WERI-Rb-1 (cell line): ENCODE data around the gene SLC49A3.

Experiments
- DNase-seq: peaks from one replicate; pipeline ENCODE4 v3.0.0-alpha.2; 2020
- H3K27ac ChIP-seq: fragments of 250-450 bp; sonication (Bioruptor Pico); 2 replicates; pipeline ENCODE4 v1.5.1; 2020; ENCODE audit warnings: mild to moderate bottlenecking, moderate library complexity
- H3K27me3 ChIP-seq: fragments of 250-450 bp; sonication (Bioruptor Pico); 2 replicates; pipeline ENCODE4 v1.5.1; 2021; ENCODE audit warnings: mild to moderate bottlenecking, low read depth, moderate library complexity; ENCODE audit not compliant: insufficient read depth, severe bottlenecking
- H3K36me3 ChIP-seq: fragments of 250-450 bp; sonication (Bioruptor Pico); 2 replicates; pipeline ENCODE4 v1.5.1; 2020; ENCODE audit warnings: mild to moderate bottlenecking, moderate library complexity
- H3K4me3 ChIP-seq: 2 replicates; pipeline ENCODE4 v1.5.1; 2011; ENCODE audit warnings: low read depth, mild to moderate bottlenecking, control low read depth, low read length
- H3K9me3 ChIP-seq: fragments of 250-450 bp; sonication (Bioruptor Pico); 2 replicates; pipeline ENCODE4 v1.5.1; 2021; ENCODE audit warnings: mild to moderate bottlenecking, moderate library complexity; ENCODE audit not compliant: severe bottlenecking
- CTCF ChIP-seq: IDR thresholded peaks from 2 replicates; pipeline ENCODE4 v1.5.1; 2011; ENCODE audit warnings: low read depth, mild to moderate bottlenecking, control low read depth, inconsistent platforms, low read length

The SLC49A3 gene

DNA sequence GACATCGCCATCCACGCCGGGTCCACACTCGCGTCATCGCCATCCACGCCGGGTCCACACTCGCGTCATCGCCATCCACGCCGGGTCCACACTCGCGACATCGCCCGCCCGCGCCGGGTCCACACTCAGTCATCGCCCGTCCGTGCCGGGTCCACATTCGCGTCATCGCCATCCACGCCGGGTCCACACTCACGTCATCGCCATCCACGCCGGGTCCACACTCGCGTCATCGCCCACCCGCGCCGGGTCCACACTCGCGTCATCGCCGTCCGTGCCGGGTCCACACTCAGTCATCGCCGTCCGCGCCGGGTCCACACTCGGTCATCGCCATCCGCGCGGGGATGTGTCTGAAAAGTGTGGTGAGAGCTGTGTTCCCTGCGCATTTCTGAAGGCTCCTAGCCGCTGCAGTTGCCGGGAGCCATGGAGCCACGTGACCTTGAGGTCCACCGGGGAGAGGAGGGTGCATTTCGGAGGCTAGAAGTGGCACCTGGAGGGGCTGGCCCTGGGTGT, 34.0 kb upstream of the SLC49A3 start:
- no peak overlapping the region for H3K4me3 ChIP-seq
- DNase-seq = no peak
- no peaks in the 10 kb centered on the region for H3K27me3 ChIP-seq
- no peak overlapping the region for H3K27ac ChIP-seq
- H3K36me3 ChIP-seq = peaks cover 21% of the 10 kb centered on the region
- no peak for TF ChIP-seq CTCF
- H3K9me3 ChIP-seq = no peaks in the 10 kb centered on the region

DNA sequence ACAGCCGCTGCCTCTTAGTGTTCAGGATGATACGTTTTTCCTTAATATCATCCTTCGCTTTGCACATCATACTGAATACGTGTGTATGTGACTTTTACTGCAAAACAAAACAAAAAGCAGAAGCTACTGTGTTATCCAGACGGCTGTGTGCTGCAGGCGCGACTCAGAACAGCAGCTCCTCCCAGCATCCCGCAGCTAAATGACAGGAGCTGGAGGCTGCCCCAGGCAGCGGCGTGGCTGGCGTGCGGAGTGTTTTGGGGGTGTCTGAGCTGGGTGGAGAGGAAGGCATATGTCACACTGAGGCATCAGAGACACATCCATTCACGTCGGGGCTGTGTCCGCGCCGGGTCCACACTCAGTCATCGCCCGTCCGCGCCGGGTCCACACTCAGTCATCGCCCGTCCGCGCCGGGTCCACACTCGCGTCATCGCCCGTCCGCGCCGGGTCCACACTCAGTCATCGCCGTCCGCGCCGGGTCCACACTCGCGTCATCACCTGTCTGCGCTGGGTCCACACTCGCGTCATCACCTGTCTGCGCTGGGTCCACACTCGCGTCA, 33.3 kb upstream of the SLC49A3 start:
- H3K9me3 ChIP-seq = no peaks in the 10 kb centered on the region
- no peaks in the 10 kb centered on the region for H3K27me3 ChIP-seq
- no peak overlapping the region for H3K27ac ChIP-seq
- H3K4me3 ChIP-seq = no peak overlapping the region
- DNase-seq = no peak
- no peak for TF ChIP-seq CTCF
- peaks cover 21% of the 10 kb centered on the region for H3K36me3 ChIP-seq

DNA sequence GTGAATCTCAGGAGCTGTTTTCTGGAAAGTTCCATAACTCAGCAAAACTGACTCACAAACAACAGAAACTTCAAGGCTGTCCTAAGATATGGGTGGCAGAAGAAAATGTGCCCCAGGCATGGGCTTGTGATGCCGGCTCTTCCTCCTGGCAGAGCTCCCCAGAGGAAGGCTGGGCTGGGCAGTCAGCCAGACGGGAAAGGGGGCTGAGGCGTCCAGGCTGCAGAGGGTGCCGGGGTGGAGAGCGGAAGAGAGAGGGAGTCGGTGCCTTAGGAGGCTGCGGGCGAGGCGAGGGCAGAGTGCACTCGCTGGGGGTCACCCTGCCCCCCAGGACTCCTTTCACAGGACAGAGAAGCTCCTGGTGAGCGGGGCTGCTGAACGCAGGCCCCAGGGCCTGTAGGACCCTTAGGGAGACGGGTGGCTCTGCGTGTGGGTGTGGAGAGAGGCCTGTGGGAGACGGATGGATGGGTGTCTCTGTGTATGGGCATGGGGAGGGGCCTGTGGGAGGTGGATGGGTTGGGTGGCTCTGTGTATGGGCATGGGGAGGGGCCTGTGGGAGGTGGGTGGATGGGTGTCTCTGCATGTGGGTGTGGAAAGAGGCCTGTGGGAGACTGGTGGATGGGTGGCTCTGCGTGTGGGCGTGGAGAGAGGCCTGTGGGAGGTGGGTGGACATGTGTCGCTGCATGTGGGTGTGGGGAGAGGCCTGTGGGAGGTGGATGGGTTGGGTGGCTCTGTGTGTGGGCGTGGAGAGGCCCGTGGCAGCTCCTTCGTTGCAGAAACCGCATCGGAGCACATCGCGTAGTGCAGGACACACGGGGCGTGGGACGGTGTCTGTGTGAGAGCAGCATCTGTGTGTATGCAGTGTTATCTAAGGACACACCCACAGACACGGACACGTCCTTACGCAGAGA, 32.6 kb upstream of the SLC49A3 start:
- H3K4me3 ChIP-seq = no peak overlapping the region
- TF ChIP-seq CTCF = no peak
- H3K27ac ChIP-seq = no peak overlapping the region
- no peak for DNase-seq
- H3K36me3 ChIP-seq = peaks cover 21% of the 10 kb centered on the region
- H3K9me3 ChIP-seq = no peaks in the 10 kb centered on the region
- H3K27me3 ChIP-seq = no peaks in the 10 kb centered on the region

DNA sequence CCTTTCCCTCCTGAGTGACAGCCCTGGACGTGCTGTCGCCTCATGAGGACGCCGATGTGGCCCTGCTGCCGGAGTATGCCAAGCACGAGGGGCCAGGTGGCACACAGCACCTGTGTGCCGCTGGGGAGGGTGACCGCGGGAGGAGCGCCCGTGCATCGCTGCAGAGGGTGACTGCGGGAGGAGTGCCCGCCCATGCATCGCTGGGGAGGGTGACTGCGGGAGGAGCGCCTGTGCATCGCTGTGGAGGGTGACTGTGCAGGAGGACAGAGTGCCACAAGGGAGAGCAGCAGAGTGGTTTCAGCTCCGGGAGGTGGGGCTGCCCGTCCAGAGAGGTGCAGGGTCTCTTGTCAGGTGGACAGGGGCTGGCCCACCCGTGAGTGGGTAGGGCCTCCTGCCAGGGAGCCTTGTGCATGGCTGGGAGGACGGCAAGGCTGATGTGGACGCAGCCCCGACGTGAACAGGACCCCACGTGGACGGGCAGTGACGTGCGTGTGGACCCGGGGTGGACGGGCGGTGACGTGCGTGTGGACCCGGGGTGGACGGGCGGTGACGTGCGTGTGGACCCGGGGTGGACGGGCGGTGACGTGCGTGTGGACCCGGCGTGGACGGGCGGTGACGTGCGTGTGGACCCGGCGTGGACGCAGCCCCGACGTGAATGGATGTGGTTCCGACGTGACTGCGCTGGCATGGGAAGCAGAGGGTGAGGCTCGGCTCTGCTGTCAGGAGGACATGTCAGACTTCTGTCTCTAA, 31.3 kb upstream of the SLC49A3 start:
- DNase-seq = no peak
- Histone ChIP-seq H3K27me3 (no peaks in the 10 kb centered on the region), H3K27ac (no peak overlapping the region)

DNA sequence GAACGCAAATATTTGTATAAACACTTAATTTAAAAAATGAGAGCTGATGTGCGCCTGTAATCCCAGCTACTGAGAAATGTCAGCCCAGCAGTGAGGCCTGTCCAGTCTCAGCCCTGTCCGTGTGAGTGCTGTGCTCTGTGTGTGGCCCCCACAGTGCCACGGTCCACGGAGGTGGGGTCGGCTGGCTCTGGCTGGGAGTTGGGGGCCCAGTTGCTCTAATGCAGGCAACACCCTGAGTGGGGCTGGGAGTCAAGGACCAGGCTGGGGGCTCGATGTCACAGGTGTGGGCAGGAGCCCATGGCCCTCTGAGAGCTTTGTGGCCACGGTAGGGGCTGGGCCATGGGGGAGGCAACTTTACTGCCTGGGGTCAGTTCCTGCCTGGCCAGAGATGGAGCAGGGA, 29.5 kb upstream of the SLC49A3 start:
- Histone ChIP-seq H3K27ac (no peak overlapping the region), H3K9me3 (no peaks in the 10 kb centered on the region), H3K36me3 (peaks cover 27% of the 10 kb centered on the region), H3K27me3 (no peaks in the 10 kb centered on the region), H3K4me3 (no peak overlapping the region)
- TF ChIP-seq CTCF = no peak
- DNase-seq = no peak

More for the DNA sequence above, 31.3 kb upstream of the SLC49A3 start:
- TF ChIP-seq CTCF = no peak
- H3K36me3 ChIP-seq = peaks cover 21% of the 10 kb centered on the region
- H3K9me3 ChIP-seq = no peaks in the 10 kb centered on the region
- no peak overlapping the region for H3K4me3 ChIP-seq
